A549 treated with CpdA at 1 μM for 4 hours (cell line): ENCODE results near the gene THBS4. TPM values are rescaled to one million over a fixed set of nuclear protein-coding genes. Genes with fewer than 3 reads are reported as not detected.

ENCODE experiments used
- total RNA-seq: library from RNA; stranded (reverse); fragments of 200-300 nt; extraction: Qiagen RNA extraction; gene quantifications from 5 replicates; pipeline ENCODE4 v1.2.3, GENCODE V29; 2022; ENCODE audit warnings: low read depth

THBS4 gene
- 0.06 to 0.14 TPM in 2 of 5 replicates, not detected in the others for total RNA-seq

GRCh38 chr5:80034962-80035821 lies at the start of gene THBS4:
THBS4 (plus strand) TSS chr5:80035348; CDS start chr5:80035538, 190 bp downstream.

GRCh38 chr5:79990598-79991507 lies 44.3 kb upstream of the THBS4 start, which contains the start of gene MTX3:
MTX3 (minus strand) TSS chr5:79991262; CDS start chr5:79991238, 24 bp downstream.

Other genes with a start within 250 kb of the THBS4 start
- gene MTX3, start 44.1 kb upstream of the THBS4 start, total RNA-seq, result 4.9 to 7.2 TPM (median 5.3 TPM) in 5 replicates
- gene SERINC5, start 220.7 kb downstream of the THBS4 start, total RNA-seq, result 5.6 to 8.6 TPM (median 7.1 TPM) in 5 replicates